GM12891 (cell line): ENCODE data around the gene SPAG16.

ENCODE experiments used
- PAX5 ChIP-seq: IDR thresholded peaks from 2 replicates; pipeline ENCODE4 v1.6.1; 2011; ENCODE audit warnings: low read length, moderate library complexity, mild to moderate bottlenecking; ENCODE audit not compliant: insufficient read depth, severe bottlenecking
- POLR2A ChIP-seq: IDR thresholded peaks from 2 replicates; pipeline ENCODE4 v1.6.1; 2011; ENCODE audit warnings: low read depth, low read length, control low read depth
- POLR2AphosphoS5 ChIP-seq: IDR thresholded peaks from 2 replicates; pipeline ENCODE4 v1.6.1; 2011; ENCODE audit warnings: low read depth, low read length, control low read depth
- TAF1 ChIP-seq: IDR thresholded peaks from 2 replicates; pipeline ENCODE4 v1.6.1; 2011; ENCODE audit warnings: low read depth, low read length, control low read depth

DNA sequence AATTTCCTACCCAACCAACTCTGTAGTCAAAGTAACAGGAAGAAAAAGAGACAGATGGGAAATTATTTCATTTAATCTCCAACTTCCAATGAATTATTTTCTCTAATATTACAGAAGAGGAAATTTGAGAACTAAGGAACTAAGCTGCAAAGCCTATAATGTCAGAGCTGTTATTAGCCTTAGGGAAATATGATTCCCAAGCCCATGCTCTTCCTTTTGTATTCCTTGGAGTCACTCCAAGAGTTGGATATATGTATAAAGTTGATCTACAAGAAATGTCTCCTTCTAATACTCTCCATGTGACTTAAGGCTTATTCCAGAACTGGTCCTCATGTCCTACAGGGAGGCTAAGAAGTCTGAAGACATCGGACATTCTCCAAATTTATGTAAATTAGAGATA is 1095.0 kb downstream of the SPAG16 start:
- TF ChIP-seq POLR2A, result no peak
- TF ChIP-seq TAF1, result no peak
- no peak for TF ChIP-seq POLR2AphosphoS5
- TF ChIP-seq PAX5, result no peak
